Hippocampal formation (tissue), 2 donors: ENCODE measurements around the gene ADAMTS12.
"Not testable (repeated sequence)": the region's sequence is repeated elsewhere in the genome, so short reads cannot be mapped to it uniquely, and the experiment has no call there.

ENCODE experiments used
- DNase-seq, 2 donors: peaks; one replicate each; lab custom pipeline; 2025; lab: John Stamatoyannopoulos, UW

ADAMTS12 gene

DNA sequence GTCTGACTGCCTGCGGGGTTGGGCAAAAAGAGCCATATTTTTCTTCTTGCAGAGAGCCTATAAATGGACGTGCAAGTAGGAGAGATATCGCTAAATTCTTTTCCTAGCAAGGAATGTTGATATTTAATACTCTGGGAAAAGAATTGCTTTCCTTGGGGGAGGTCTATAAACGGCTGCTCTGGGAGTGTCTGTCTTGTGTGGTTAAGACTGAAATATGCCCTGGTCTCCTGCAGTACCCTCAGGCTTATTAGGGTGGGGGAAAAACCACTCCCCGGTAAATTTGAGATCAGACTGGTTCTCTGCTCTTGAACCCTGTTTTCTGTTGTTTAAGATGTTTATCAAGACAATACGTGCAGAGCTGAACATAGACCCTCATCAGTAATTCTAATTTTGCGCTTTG, 14.5 kb upstream of the ADAMTS12 start:
- not testable (repeated sequence) for DNase-seq

- DNase-seq: no peak
These were observed 13.6 kb upstream of the ADAMTS12 start for GRCh38 chr5:33905381-33905780.

GRCh38 chr5:33903118-33903517, 11.3 kb upstream of the ADAMTS12 start:
- DNase-seq: no peak

DNA sequence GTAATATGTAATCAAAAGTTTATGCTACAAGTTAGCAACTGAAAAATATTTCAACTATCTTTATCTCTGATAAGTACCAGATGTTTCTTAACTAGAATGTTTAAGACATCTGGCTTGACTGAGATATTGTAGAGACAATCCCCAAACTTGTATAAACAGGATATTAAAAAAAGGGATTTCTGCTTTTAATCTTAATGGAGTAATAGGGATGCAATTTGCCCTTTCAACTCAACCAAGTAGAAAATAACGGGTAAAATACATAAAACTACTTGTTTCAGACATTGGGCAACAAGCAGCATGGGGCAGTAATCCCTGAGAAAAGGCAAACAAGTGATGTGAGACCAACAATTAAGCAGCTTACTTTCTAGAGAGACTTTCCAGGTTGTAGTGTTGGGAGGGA, 9.4 kb upstream of the ADAMTS12 start:
- no peak for DNase-seq

- DNase-seq: no peak
These were observed 2.8 kb upstream of the ADAMTS12 start for GRCh38 chr5:33894566-33894965.

DNA sequence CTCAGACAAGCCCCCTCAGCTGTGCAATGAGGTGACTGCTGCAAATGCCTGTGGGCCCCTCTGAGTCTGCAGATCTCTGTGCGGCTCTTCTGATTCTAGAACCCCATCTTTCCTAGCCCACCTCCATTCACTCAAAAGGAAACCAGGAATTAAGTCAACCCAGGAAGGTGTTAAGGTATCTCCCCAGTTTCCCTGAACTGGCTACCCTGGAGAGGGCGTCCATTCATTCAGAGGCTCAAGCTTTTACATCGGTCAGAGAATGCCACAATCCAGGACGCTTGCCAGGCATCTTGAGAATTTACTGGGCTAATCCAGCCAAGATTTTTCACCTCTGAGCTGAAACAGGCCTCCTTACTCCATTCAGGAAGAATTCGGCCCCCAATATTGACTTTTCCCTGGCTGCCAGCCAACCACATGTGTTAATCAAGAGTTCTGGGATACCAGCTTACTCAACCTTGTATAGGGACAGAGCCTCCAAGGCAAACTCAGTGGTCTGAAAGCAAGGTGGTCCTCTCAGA, 889 bp upstream of the ADAMTS12 start:
- no peak for DNase-seq

DNA sequence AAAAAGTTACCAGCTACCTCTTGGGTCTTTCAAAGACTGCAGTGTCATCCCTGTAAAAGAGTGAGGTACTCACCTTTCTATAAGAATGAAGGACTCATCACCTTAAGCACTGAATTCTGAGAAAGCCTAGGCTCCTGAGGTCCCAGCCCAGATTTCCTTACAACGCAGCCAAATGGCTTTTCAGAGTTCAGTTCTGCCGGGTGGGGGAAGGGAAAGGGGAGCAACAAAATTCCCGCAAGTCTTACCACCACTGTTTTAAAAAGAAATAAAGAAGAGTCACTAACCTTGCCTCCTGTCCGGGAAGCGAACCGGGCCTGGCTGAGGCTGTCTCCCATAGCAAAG, 373 bp downstream of the ADAMTS12 start:
- DNase-seq: no peak

- no peak for DNase-seq
These were observed 1.4 kb downstream of the ADAMTS12 start for GRCh38 chr5:33890131-33891032.

- no peak for DNase-seq
These were observed 3.2 kb downstream of the ADAMTS12 start for GRCh38 chr5:33888587-33888986.

DNA sequence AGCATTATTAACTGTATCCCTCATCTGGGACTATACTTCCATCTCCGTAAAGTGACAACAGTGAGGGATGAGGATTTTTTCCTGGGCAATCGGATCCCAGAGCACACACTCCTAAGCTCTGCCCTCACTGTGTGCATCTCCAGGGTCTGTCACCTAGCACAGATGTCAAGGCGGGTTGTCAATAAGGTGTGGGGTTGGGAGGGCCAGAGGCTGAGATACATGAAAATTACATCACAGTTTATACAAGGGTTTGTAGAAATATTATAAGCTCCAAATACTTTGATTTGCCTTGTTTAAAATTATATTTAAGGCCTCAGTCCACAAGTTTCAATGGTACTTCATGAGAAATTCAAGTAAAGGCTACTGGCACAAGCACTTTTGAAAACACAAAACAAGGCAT, 4.5 kb downstream of the ADAMTS12 start:
- no peak for DNase-seq

DNA sequence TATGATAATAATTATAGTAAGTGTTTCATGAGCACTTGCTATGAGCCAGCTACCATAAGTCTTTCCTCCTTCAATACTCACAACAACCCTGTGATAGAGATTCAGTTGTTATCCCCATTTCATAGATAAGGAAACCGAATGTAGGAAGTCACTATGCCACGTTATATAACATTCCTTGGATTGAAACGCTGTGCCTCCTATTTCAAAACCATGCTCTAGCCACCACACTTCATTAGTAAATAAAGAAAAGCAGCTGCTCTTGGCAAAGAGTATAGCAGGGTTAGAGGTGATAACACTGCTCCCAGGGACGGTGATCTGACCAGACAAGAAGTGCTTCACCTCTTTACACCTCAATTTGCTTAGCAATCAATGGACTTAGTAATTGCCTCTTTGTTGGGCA, 5.5 kb downstream of the ADAMTS12 start:
- DNase-seq: no peak

- no peak for DNase-seq
These were observed 6.1 kb downstream of the ADAMTS12 start for GRCh38 chr5:33885679-33886078.

DNA sequence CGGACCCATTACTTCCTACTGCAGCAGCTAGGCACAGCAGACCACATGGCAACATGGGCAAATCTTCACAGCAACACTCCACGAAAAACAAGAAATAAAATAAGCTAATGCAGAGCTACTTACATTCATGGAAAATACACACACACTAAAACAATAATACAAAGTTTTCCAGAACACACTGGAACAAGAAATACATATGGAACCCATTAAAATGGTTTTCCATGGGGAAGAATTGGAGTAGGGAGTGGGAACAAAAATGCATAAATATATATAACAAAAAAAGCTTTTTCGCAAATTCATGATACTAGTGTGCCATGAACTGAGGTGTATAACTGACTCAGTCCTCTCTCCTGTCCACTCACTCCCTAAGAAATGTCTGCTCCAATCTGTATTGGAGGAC, 8.3 kb downstream of the ADAMTS12 start:
- DNase-seq: no peak

DNA sequence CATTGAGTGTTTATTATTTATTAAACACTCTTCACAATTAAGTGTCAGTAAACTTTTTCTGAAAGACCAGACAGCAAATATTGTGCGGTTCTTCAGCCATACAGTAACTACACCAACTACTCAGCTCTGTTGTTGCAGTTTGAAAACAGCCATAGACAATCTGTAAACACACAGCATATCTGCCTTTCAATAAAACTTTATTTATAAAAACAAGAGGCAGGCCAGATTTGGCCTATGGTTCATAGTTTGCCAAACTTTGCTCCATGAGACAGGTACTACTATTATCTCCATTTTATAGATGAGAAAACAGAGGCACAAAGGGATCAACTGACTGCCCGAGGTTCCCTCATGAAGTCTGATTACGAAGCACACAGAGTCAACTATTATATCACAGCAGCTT, 11.5 kb downstream of the ADAMTS12 start:
- no peak for DNase-seq

GRCh38 chr5:33877449-33877848, 14.3 kb downstream of the ADAMTS12 start:
- no peak for DNase-seq

GRCh38 chr5:33867241-33867640, 24.5 kb downstream of the ADAMTS12 start:
- DNase-seq: no peak

DNA sequence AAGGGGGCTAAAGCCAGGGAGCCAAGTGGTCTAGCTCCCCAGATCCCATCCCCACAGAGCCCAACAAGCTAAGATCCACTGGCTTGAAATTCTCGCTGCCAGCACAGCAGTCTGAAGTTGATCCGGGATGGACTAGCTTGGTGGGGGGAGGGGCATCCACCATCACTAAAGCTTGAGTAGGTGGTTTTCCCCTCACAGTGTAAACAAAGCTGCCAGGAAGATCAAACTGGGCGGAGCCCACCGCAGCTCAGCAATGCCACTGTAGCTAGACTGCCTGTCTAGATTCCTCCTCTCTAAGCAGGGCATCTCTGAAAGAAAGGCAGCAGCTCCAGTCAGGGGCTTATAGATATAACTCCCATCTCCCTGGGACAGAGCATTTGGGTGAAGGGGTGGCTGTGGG, 32.6 kb downstream of the ADAMTS12 start:
- not testable (repeated sequence) for DNase-seq

DNA sequence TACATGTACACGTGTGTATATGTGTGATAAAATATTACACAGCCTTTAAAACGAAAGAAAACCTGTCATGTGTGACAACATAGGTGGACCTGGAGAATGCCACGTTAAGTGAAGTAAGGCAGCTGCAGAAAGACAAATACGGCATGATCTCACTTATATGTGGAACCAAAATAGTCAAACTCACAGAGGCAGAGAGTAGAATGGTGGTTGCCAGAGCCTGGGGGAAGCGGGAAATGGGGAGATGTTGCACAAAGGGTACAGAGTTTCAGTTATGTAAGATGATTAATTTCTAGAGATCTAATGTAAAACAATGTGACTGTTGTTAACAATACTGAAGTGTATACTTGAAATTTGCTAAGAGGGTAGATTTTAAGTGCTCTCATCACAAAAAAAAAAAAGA, 34.8 kb downstream of the ADAMTS12 start:
- DNase-seq: no peak

GRCh38 chr5:33855396-33855795, 36.4 kb downstream of the ADAMTS12 start:
- no peak for DNase-seq

DNA sequence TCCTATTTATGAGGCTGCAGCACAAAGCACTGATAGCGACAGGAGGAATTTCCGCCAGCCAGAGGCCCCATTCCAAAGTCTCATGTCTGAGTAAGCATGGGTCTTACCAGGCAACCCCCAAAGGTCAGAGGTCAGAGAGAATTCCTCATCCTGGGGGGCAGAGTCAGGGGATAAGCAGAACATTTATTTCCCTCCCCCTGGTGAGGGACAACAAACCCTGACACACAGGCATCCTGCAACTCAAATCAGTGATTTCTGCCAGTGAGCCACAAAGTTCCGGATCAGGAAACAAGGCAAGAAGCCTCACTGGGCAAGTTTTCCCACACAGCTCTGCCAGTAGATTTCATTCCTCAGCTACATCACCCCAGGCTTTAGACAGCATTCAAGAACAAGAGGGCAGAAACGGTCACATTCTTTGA, 37.0 kb downstream of the ADAMTS12 start:
- no peak for DNase-seq

- DNase-seq: no peak
These were observed 39.0 kb downstream of the ADAMTS12 start for GRCh38 chr5:33852837-33853236.

GRCh38 chr5:33852319-33852718, 39.5 kb downstream of the ADAMTS12 start:
- no peak for DNase-seq

DNA sequence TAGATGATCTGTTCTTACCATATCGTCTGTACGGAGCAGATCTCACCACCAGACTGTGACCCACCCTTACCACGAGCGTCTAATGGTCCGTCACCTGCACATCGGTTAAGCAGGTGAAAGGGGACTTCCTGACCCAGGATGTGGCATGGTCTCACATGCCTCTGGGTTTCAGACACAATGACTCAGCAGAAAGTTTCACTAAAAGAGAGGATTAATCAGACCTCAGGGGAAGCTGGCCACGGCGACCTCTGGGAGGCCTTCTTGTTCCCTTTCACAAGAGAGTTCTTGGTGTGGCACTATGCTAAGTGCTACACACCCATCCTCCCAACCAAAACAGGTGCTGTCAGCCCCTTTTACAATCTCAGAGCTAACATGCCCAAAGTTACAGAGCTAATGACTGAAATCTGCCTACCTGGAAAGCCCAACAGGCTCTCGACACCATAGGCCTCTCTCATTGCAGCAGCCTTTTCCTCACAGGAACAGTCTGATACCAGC, 41.6 kb downstream of the ADAMTS12 start:
- DNase-seq: no peak

GRCh38 chr5:33848554-33848953, 43.2 kb downstream of the ADAMTS12 start:
- no peak for DNase-seq
